SH-SY5Y (cell line): Measurements from ENCODE around the gene COX4I2.

ENCODE experiments used
- GATA2 ChIP-seq: IDR thresholded peaks from 2 replicates; pipeline ENCODE4 v1.6.1; 2011; ENCODE audit warnings: mild to moderate bottlenecking, low read depth, low read length
- GATA3 ChIP-seq: IDR thresholded peaks from 2 replicates; pipeline ENCODE4 v1.6.1; 2011; ENCODE audit warnings: low read depth, mild to moderate bottlenecking, low read length, moderate library complexity

Gene COX4I2

GRCh38 chr20:31633339-31633914 is 4.3 kb upstream of the COX4I2 start:
- TF ChIP-seq GATA2 (no peak), GATA3 (no peak)

DNA sequence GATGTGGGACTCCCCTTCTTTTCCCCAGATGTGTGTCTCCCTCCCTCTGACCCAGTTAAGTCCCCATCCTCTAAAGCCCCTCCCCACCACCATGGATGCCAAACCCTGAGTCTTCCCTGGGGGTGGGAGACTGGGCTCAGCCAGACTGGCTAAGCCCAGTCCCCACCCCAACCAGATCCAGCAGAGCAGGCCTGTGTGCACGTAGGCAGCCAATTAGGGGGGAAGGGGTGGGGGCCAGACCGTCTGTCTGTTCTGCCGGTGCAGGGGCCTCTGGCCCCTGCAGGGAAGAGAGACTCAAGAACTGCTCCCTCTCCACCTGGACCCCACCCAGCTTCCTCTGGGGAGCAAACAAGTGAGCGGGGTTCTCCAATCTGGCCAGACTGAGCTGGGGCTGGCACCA is 605 bp downstream of the COX4I2 start:
- TF ChIP-seq GATA2 (0 out of 2 replicates have a peak, but pooled peaks have one; percentile 19), GATA3 (no peak)

DNA sequence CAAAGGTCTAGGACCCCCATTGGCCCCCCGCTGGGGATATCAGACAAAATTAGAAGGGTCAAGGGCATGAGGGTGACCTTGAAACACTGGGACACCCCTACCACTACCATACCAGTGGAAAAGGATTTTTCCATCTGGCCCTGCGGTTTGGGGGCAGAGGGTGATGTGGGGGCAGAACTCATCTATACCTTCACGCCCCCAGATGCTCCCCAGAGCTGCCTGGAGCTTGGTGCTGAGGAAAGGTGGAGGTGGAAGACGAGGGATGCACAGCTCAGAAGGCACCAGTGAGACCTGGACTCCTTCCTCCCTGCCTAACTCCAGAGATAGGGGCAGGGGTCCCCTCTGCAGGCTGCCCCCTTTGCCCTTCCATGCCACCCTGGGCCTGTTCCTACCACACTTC is 1.1 kb downstream of the COX4I2 start:
- TF ChIP-seq GATA2 (no peak), GATA3 (no peak)

DNA sequence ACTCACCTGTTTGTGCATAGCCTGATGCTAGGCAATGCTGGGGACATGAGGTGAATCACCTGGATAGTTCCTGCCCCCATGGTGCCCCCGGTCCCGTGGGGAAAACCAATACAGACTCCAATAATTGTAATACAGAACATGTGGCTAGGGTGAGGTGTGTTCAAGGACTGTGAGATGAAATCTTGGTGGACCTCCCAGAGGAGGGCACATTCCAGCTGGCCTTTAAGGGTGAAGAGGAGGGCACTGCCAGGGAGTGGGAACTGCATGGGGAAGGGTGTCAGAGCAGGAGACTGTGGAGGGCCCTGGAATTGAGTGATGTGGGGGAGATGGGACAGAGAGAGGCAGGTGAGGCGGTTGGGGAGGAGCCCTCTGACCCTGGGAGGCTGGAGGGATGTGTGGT is 2.5 kb downstream of the COX4I2 start:
- no peak for TF ChIP-seq GATA3
- no peak for TF ChIP-seq GATA2

GRCh38 chr20:31641391-31641790 is 3.7 kb downstream of the COX4I2 start:
- TF ChIP-seq GATA2 = no peak
- TF ChIP-seq GATA3 = no peak

DNA sequence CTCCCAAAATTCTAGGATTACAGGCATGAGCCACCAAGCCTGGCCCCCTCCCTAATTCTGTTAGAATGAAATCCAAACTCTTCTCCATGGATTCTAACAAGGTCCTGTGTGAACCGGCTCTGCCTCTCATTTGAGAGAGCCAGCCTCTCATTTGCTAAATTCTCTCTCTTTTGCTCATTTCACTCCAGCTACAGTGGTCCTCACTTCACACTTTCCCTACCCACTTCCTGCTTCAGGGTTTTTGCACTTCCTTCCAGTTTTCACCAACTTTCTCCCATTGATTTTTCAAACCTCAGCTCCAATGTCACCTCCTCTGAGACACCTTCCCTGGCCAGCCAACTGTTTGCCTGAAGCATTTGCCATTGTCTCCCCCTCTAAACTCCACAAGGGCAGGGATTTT is 5.1 kb downstream of the COX4I2 start:
- no peak for TF ChIP-seq GATA2
- no peak for TF ChIP-seq GATA3

DNA sequence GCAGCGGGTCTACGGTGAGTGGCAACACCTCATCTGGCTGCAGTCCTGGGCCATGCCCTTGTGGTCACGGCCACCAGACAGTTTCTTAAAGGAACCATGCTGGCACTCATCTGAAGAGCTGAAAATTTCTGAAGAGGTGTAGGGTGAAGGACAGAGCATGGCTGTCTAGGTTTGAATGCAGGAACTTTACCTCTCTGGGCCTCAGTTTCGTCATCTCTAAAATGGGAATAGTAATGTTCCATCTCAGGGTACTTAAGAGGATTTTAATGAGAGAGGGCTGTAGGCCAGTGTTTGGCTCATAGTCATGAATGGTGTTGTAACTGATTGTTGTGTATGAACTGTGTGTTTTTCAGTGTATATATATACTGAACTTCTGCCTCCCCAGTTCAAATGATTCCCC is 5.8 kb downstream of the COX4I2 start:
- TF ChIP-seq GATA3 = no peak
- TF ChIP-seq GATA2 = no peak

- TF ChIP-seq GATA3 = no peak
These were observed 7.0 kb downstream of the COX4I2 start for GRCh38 chr20:31644701-31645100.

DNA sequence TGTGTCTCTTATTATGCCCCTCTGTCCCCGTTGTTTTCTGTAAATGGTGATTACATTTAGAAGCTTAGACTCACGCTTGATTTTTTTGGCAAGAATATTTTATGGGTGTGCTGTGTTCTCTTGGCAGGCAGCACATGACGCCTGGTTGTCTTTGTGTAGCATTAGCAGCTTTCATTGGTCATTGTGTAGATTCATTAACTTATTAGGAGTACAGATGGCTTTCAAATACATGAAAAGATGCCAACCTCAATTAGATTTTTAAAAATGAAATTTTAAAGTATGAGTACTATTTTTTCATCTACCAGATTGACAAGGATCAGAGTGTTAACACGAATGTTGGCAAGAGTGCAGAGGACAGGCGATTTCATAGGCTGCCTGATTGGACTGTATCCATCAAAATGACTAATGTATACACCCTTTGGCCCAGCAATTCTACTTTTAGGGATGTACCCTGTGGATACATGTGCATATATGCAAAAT is 15.2 kb downstream of the COX4I2 start:
- no peak; the same call in 1 of the 2 replicates for TF ChIP-seq GATA2
- TF ChIP-seq GATA3 = no peak

DNA sequence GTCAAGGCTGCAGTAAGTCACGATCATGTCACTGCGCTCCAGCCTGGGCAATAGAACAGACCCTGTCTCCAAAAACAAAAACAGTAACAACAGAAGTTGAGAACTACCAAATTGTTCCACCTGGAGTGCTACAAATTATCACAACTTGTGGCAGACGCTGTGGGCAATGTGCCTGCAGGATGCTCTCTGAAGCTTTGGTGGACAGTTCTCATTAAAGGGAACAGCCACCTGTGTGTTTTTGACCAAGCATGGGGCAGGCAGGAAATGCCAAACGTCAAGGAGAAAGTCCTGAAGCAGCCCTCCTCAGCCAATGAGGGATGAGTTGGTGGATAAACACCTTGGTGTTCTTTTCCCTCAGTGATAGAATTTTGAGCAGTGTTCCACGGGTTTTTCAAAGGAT is 15.8 kb downstream of the COX4I2 start:
- TF ChIP-seq GATA3 (no peak), GATA2 (no peak)

DNA sequence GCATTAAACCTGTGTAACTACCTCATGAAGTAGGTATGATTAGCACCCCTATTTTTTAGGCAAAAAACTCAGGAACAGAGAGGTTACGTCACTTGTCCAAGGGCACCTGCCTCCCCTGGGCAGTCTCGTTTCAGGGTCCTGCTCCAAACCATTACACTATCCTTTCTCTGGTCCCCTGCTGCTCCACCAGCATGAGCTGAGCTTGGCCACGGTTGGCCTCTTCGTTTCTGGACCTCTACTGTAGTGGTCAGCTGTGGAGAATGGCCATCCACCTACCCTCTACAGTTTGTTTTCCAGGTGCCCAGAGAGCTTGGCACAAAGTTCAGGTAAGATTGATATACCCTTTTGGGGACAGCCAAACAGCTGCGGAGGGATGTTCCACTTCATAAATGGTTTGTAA is 16.8 kb downstream of the COX4I2 start:
- TF ChIP-seq GATA3 (no peak), GATA2 (no peak)

DNA sequence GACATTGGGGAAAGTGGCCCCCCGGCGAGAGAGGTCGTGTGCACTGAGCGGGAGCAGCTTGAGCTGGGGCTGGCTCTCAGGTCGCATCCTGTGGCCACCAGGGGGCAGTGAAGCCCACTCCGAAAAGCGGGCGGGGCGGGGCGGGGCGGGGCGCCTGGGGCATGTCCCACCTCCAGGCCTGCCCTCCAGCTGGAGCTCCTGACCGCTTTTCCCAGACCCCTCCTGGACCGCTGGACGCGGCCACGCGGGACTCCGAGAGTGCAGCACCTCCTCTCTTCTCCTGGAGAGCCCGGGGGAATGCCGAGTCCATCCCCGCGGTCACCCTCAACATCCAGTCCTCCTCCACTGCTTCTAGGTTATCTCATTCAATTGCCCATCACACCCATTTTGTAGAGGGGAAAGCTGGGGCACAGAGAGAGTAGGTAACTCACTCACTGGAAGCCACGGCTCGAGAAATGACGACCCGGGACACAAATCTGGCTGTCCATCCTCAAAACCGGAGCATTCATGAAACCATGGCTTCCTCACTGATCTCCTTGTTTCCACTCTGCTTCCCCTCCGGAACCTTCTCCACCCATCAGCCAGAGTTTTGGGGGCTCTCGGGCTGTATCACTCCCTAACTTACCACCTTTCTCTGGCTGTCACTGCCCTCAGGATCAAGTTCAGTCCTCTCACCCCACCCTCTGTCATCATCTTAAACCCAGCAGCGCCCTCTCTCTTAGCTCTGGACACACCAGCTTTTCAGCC is 24.1 kb downstream of the COX4I2 start:
- no peak for TF ChIP-seq GATA3
- no peak for TF ChIP-seq GATA2

DNA sequence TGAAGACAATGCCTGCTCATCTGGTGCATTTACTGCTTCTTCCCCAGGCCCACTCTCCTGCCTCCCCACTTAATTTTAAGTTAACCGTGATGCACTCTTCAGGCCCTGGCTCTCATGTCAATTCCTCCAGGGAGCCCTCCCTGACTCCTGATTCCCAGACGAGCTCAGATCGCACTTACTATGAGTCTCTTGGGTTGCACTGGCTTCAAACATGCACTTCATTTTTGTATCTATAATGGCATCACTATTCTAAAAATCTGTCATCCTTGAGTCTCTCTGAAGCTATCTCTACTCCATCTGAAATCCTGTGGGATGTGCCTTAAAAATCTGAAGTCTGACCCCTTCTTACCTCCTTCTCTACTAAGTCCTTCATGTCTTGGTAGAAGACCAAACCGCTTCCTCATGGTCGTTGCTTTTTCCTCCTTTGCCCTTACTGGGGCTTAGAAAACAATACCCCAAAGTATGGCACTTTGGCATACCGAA is 24.7 kb downstream of the COX4I2 start:
- TF ChIP-seq GATA2 (no peak), GATA3 (no peak)

- no peak for TF ChIP-seq GATA3
- TF ChIP-seq GATA2 = no peak
These were observed 25.8 kb downstream of the COX4I2 start for GRCh38 chr20:31663524-31663837.
